HG03025 (cell line): ENCODE data around the gene ANXA2R.
"Not testable (repeated sequence)": the region's sequence is repeated elsewhere in the genome, so short reads cannot be mapped to it uniquely, and the experiment has no call there.

Experiments used
- ATAC-seq: cut with Tn5 transposase; IDR thresholded peaks from one replicate; pipeline ENCODE4 v1.9.1; 2021; ENCODE audit warnings: mild to moderate bottlenecking, moderate library complexity; ENCODE audit not compliant: unreplicated experiment, low FRiP score

ANXA2R gene, protein sequence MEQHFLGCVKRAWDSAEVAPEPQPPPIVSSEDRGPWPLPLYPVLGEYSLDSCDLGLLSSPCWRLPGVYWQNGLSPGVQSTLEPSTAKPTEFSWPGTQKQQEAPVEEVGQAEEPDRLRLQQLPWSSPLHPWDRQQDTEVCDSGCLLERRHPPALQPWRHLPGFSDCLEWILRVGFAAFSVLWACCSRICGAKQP

DNA sequence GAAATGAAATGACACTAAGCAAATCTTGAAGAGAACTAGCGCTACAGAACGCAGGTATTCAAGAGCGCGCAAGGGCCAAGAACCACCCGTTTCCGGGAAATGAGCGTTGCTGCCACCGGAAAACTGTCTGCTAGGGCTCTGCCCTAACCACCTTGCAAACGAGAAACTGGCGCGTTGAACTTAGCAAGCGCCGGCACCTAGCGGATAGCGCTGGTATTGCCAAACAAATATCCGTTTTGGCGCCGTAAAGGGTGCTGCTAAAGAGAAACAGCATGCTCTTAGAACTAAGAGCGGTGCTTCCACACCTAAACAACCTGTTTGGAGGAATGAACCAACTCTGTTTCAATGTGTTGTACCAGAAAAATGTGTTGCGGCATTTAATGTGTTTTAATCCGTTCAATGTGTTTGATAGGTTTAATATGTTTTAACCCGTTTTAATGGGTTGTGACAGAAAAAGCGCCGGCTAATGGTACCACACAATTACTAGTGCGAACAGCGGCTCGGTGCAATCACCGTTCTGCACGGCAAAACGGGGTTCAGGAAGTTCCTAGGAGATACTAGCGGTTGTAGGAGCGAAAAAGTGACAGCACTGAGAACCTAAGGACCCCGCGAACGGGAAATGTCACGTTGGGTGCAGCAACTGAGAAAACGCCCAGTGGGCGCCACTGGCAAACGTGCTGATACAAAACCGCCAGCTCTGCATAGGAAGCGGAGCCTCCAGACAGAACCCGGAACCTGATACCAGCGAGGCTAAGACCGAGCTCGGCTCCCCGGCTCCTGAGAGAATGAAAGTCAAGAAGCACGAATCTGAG, at the start of gene ANXA2R:
TSS of gene ANXA2R (minus strand) at position 33 of the 812 bp plus-strand sequence. CDS start 273 bp downstream, outside the sequence.
- peak; percentile 34 for ATAC-seq

DNA sequence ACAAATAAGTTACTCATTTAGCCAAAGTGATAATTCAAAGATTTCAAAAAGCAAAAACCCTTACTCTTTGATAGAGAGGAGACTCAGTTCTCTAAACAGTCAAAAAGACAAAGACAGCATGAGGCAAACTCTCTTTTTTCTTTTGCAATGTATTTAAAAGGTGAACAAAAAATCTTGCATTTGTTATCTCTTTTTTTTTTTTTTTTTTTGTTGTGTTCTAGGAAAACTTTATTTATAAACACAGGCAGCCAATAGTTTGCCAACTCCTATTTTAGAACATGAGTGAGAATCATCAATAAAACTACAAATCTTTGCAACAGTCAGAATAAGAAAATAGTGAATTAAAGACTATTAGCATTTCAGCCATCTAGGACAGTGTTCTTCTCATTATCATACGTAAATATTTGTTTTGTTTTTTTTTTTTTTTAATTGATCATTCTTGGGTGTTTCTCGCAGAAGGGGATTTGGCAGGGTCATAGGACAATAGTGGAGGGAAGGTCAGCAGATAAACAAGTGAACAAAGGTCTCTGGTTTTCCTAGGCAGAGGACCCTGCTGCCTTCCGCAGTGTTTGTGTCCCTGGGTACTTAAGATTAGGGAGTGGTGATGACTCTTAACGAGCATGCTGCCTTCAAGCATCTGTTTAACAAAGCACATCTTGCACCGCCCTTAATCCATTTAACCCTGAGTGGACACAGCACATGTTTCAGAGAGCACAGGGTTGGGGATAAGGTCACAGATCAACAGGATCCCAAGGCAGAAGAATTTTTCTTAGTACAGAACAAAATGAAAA, 46.2 kb upstream of the ANXA2R start:
- not testable (repeated sequence) for ATAC-seq

DNA sequence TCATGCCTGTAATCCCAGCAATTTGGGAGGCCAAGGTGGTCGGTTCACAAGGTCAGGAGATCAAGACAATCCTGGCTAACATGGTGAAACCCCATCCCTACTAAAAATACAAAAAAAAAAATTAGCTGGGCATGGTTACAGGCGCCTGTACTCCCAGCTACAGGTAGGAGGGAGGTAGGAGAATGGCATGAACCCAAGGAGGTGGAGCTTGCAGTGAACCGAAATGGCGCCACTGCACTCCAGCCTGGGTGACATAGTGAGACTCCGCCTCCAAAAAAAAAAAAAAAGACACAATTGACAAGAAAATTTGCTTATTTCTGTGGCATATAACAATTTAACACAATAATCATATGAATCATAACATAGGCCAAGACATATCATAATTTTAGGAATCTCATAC, 45.3 kb upstream of the ANXA2R start:
- no peak for ATAC-seq

DNA sequence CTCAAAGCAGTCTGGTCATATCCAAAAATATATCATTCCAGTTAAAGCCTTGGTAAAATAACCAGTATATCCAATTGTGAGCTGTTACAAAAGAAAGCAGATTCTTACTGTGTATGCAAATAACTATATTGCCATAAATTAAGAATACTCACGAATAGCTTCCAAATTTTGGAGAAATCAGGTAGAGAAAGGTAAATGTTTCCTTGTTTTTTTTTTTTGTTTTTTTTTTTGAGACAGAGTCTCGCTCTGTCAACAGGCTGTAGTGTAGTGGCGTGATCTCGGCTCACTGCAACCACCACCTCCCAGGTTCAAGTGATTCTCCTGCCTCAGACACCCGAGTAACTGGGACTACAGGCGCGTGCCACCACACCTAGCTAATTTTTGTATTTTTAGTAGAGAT, 44.3 kb upstream of the ANXA2R start:
- ATAC-seq: not testable (repeated sequence)

DNA sequence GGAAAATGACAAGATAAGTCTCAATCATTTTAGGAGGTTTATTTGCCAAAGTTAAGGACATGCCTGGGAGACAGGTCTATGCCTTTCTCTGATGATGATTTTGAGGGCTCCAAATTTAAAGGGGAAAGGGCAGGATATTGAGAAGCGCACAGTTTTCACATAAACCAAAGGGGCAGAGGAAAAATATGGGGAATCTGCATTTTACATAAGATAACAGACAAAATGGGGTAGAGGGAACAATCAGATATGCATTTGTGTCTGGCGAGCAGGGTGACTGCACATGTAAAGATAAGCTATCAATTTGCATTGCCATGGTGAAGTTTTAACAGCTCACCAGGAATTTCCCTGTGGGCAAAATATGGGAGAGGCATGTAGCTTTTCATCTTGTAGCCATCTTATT, 41.2 kb upstream of the ANXA2R start:
- ATAC-seq: not testable (repeated sequence)

DNA sequence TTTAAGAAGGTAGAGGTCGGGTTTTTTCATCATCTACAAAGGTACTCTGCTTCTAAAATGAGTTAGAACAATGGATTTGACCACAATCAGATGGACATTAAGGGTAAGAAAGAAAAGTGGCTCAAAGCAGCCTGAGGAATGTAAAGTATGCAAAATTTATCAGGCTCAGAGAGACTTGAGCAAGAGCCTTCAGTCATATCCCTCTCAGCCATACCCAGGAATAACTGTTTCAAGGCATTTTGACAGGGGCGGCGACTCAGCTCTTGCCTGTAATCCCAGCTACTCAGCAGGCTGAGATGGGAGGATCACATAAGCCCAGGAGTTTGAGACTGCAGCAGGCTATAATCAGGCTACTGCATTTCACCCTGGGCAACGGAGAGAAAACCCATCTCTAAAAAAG, 38.8 kb upstream of the ANXA2R start:
- no peak for ATAC-seq

DNA sequence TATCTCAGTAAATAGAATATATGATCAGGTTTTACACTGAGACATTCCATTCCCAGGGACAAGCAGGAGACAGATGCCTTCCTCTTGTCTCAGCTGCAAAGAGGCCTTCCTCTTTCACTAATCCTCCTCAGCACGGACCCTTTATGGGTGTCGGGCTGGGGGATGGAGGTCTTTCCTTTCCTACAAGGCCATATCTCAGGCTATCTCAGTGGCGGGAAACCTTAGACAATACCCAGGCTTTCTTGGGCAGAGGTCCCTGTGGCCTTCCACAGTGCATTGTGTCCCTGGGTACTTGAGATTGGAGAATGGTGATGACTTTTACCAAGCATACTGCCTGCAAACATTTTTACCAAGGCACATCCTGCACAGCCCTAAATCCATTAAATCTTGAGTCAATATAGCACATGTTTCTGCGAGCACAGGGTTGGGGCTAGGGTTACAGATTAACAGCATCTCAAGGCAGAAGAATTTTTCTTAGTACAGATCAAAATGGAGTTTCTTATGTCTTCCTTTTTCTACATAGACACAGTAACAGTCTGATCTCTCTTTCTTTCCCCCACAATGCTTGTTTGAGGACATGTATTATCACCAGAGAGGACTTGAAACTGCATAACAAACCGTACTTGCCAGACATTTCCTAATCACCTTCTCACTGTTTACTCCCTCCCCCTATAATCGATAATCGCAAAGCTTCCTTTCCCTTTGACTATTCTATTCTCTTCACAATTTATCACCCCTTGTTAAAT, 37.5 kb upstream of the ANXA2R start:
- not testable (repeated sequence) for ATAC-seq

DNA sequence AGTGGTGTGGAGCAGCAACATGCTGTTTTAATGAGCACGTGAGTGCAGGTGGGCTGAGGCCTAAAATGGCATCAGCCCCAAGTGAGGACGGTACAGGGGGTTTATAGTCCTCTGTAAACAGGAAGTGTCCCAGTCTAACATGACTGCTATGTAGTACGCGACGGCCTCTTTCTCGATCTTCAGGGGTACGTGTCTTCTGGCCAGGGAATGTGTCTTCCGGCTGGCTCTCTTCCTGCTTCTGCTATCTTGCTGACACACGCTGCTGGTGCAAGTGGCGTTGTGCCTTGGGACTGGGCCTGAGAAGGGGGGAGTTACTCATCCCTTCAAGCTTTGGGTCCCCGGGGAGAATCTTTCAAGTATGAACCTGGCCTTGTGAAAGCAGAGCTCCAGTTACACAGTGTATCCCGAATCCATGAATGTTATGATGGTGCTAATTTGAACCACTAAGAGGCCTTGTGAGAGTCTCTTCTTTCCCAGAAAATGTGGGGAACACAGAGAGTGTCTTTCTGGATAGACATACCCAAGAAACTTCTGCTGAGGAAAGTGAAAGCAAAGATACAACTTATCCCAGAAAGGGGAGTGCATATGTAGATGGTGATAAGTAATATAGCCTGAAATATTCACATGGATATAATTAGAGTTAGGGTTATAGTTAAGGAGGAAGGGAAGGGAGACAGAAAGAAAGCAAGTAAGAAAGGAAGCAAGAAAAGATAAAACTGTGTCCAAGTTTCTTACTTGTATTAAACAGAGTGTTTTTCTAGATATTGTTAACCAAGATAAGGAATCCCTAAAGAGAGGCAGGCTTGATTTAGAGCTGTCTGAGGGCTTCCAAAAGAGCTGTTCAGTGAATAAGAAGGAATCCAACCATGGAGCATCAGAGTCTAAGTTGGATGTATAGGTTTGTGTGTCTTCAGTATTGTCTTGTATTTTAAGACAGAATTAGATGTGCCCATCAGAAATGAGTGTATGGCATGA, 35.5 kb upstream of the ANXA2R start:
- no peak for ATAC-seq

DNA sequence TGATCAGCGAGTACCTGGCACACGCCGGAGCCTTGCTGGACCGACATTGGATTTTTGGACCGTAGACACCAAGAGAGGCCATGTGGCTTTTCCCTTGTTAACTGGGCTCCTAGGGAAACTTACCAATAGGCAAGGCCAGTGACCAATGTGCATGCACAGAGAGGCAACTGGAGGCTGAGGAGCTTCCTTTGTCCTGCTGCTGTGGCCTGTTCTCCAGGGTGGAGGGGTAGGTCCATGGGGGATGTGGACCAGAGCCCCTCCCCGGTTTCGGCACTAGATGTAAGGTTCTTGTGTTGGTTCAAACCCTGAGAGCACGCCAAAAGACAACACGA, 34.8 kb upstream of the ANXA2R start:
- no peak for ATAC-seq

DNA sequence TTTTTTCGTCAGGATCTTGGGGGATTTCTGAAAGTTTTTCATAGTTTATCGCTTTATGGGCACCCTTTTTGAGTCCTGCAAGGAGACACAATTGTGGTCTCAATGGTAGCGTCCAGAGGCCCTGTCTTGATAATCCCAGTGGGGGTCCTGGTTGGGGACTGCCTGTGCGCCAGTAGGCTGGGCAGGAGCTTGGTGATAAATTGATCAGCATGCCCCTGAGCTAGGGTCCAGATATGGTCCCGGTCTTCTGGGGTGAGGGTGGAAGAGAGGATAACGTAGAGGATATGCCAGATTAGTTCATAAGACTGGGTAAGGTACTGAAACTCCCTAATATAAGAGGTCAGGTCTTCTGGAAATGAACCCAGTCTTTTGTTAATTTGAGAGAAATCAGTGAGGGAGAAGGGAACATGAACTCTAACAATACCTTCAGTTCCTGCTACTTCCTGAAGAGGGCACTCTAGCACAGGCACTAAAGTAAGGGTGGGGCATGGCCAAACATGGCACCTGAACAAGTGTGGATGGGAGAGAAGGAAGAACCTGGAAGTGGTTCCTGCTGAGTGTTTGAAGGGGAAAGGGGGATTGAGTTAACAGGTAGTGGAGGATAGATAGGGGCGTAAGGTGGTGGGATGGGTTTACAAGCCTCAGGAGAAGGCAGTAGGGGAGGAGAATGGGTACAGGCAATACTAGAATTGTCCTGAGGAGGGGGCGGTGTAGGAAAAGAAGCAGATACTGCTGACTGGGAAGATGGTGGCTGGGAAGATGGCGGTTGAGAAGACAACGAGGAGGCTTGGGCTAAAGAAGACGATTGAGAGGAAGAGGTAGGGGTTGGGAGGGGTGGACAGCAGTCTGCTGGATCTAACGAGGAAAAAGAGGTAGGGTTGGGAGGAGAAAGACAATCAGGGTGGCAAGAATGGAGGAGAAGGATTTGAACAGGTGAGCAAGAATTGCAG, 33.8 kb upstream of the ANXA2R start:
- no peak for ATAC-seq

DNA sequence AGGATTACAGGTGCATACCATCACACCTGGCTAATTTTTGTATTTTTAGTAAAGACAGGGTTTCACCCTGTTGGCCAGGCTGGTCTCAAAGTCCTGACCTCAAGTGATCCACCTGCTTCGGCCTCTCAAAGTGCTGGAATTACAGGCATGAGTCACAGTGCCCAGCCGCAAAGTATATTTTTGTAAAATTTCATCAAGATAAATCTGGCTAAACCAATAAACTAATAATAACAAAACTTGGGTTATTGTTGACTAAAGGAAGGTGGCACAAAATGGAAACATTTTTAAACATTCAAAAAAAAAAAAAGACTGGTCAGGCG, 29.2 kb upstream of the ANXA2R start:
- ATAC-seq: not testable (repeated sequence)

DNA sequence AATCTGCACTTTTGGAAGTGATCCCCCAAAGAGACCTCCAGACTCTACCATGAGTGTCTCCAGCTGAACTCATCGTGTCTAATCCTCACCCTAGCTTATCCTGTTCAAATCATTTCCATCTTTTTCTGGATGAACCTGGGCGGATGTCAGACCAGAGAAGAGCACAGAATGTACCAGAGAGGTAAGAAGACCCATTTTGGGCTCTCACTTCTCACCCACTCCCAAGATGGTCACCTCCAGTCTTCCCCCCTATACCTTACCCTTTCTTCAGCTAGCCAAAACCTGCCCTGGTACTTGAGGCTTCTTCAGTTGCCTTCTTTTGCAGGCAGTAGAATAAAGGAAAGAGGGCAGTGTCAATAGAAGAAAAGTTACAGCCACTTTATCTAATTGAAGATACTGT, 27.9 kb upstream of the ANXA2R start:
- no peak for ATAC-seq

DNA sequence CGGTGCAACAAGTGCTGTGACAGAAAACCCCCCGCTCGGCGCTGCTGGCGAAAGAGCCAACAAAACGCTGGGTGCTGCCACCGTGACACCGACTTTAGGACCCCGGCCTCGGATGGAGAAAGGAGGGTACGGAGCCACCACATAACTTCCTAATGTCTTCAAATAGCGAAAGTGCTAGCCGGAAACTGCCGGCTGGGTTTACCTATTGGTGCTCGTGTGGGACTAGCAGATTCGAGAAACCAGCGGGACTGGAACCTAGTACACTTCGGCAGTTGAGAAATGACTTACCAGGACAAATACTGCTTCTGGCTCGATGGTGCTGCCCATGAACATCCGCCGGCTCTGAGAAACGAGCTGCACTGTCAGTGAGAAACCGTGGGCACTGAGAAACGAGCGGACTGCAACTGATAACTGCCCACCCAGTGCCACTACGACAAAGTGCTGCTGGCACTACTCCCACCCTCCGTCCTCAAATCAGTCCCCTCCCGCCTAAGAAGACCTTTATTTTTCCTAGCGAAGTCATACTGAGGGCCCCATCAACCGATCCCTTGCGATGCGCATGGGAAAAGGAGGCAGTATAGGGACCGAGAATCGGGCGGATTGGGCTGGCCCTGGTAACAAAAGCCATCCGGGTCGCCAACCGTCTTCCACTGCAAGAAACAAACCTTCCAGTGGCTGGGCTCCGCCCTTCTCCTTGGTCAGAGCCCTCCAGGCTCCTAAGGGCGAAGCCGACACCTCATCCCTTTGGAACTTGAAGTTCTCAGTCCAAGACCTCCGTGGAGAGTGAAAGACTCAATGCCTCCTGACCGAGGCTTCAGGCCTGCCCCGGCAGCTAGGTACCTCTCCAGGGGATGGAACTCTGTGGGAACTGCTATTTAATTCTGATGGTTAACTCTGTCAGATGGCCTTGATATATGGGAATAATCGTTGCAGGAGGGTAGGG, 27.0 kb upstream of the ANXA2R start:
- ATAC-seq: peak; percentile 30

DNA sequence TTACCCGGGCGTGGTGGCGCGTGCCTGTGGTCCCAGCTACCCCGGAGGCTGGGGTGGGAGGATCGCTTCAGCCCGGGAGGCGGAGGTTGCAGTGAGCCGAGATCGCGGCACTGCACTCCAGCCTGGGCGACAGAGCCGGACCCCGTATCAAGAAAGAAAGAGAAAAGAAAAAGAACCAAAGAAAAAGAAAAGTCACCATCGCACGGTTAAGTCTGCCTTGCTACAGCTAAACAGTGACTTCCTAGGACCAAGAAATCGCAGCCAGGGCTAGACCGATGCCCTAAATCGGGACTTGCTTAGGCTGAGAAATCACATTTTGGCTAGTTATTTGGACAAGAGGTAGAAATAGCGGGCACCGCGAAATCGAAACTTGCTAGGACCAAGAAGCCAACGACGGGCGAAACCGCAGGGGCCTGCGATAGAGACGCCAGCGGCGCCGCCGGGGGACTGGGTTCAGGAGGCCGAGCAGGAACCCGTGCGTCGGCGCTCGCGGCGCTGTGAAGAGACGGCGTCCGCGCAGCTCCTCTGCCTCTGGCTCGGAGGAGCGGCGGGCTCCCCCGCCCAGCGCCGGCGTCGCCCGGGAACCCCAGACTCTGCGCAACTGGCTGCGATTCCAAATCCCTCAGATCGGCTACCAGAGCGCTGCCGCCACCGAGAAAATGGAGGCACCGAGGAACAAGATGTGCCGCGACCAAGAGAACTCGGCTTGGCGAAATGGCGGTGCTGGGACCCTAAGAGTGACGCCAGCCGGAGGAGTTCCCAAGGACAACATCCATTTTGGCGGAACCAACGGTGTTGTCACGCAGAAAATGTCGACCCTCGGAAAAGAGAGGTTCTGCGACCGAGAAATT, 26.1 kb upstream of the ANXA2R start:
- ATAC-seq: peak; percentile 29

DNA sequence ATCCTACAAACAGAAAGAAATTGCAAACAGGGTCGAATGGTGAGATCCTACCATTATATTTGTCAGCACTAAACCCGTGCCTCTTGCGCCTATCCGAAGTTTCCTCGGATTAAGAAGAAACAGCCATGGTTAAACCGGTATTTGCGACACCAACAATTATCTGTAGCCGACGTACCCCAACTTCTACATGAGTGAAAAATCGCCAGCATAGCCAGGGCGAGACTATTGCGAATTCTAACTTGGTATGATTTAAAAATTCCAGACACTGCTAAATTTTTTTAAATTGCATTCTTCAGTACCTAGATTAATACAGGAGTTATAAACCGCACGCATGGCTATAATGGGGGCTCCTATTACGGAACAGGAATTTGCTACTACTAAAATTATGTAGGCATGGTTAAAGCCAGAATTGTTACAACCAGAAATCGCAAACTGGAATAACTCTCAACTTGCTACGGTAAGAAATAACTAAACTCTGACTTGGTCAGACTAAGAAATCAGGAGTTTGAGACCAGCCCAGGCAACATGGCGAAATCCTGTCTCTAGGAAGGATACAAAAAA, 25.3 kb upstream of the ANXA2R start:
- ATAC-seq: no peak

DNA sequence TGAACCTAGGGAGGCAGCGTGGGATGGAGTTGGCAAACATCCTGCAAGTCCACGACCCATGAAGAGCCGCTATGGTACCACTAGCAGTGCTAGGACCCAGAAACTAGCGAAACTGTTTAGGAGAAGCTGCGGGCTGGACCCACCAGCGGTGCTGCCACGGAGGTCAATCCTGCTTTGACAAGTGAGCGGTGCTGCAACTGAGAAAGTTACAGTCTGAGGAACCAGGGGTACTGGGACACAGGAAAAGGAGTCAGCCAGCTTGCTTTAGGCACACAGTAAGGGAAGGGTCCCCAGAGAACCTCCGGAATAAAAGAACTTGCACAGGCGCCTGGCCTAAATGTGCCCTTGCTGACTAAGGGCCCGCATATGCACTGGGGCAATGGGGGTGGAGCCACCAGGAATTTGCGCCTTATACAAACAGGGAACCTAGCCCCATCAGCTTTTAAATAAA, 23.6 kb upstream of the ANXA2R start:
- no peak for ATAC-seq
